HG02571 (cell line): Measurements from ENCODE around the gene COL4A2.
"Not testable (repeated sequence)": the region's sequence is repeated elsewhere in the genome, so short reads cannot be mapped to it uniquely, and the experiment has no call there.

Experiments
- ATAC-seq: cut with Tn5 transposase; IDR thresholded peaks from one replicate; pipeline ENCODE4 v1.9.1; 2021; ENCODE audit warnings: mild to moderate bottlenecking, moderate library complexity; ENCODE audit not compliant: unreplicated experiment

The COL4A2 gene

DNA sequence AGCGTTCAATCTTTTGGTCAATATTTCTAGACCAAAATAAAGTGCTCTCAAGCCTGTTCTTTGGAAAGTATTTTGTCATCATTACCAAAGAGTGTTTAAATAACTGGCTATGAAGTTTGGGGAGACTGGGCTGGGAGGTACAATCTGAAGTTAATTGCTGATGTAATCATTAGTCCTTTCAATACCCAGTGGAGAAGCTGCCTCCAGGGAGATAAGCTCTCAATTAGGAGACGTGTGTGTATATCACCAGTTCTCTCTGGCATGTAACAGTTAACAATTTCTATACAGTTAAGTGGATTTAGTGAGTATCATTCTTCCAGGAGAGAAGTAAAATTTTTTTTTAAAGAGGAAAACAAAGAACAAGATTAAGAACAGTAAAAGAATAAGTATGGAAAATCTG is 1.5 kb upstream of the COL4A2 start:
- no peak for ATAC-seq

- no peak for ATAC-seq
These were observed 1.1 kb upstream of the COL4A2 start for GRCh38 chr13:110305949-110306339.

DNA sequence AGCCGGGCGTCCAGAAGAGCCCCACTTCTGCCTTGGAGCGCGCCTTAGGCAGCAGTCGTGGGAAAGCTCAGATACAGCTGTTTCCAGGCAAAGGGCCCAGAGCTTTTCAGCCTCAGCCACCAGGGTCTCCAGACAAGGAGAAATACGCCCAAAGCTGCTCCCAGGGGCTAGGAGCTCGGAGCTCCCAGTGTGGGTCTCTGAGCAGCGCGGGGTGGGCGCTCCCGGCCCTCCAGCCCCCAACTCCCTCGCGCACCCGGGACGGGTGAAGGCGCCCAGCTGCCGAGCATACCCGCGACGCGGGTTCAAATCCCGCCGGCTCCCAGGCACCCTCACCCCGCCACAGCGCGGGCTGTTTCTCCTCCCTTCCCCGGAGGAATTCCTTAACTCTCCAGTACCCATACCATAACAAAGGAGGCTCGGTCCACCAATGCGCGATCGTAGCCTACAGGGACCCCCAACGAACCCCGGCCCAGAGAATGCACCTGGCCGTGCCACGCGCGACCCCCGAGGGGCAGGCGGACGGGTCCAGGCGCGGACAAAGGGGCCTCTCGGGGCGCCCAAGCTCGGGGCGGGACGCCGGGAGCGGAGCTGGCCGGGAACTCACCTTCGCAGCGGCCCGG is 634 bp upstream of the COL4A2 start:
- no peak for ATAC-seq

- ATAC-seq: no peak
These were observed 927 bp downstream of the COL4A2 start for GRCh38 chr13:110307767-110308655.

DNA sequence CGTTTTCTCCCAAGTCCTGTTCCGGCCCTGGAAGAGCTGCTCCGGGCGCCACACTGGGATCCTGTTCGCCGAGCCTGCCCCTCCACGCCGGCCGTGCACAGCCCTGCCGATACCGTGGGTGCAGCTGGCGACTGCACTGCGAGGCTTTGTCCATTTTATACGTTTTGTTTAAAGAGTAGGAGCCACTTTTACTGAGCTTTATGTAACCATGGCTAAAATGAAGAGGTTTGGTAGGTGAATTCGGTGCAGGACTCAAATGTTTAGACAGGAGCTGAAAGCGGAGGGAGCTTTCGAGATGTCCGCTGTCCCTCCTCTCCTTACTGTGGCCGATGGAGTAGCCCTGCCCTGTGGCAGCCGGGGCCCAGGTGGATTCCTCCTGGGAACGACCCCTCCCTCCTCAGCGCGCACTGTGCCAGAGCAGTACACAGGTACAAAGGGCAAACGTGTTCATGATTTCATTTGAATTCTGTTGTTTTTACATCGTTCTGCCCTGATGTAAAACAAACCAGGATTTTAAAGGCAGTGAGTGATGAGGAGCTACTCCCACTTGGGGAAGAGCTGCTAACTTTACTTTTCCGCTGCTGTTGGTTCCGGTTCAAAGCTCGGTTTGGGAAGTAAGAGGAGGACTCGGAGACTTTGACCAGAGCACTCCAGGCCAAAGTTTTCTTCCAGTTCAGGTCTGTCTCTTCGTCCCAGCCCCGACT is 1.7 kb downstream of the COL4A2 start:
- ATAC-seq: no peak

DNA sequence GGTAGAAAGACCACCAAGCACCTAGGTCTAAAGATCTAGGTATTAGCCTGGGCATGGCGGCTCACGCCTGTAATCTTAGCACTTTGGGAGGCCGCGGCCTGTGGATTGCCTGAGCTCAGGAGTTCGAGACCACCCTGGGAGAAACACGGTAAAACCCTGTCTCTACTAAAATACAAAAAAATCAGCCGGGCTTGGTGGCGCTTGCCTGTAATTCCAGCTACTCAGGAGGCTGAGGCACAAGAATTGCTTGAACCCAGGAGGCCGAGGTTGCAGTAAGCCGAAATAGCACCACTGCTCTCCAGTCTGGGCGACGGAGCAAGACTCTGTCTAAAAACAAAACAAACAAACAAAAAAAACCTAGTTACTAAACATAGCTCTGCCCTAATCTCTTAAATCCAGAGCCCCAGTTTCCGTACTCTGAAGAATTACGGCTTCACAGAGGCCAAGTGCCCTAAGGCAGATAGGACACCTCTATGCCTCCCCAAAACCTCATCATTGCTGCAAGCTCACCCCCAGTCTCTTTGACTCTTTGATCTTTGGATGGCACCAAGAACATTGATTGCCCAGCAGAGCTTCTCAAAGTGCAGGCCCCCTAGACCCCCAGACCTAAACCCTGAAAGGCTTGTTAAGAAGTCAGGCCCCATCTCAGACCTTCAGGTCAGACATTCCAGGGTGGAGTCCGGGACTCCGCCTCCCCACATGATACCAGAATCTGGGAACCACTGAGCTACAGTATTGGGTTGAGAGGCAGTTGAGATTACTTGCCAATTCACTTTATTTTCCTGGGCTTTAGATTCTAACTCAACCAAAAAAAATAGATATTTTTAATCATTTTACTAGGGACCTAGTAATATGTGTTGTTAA is 2.8 kb downstream of the COL4A2 start:
- ATAC-seq: no peak

DNA sequence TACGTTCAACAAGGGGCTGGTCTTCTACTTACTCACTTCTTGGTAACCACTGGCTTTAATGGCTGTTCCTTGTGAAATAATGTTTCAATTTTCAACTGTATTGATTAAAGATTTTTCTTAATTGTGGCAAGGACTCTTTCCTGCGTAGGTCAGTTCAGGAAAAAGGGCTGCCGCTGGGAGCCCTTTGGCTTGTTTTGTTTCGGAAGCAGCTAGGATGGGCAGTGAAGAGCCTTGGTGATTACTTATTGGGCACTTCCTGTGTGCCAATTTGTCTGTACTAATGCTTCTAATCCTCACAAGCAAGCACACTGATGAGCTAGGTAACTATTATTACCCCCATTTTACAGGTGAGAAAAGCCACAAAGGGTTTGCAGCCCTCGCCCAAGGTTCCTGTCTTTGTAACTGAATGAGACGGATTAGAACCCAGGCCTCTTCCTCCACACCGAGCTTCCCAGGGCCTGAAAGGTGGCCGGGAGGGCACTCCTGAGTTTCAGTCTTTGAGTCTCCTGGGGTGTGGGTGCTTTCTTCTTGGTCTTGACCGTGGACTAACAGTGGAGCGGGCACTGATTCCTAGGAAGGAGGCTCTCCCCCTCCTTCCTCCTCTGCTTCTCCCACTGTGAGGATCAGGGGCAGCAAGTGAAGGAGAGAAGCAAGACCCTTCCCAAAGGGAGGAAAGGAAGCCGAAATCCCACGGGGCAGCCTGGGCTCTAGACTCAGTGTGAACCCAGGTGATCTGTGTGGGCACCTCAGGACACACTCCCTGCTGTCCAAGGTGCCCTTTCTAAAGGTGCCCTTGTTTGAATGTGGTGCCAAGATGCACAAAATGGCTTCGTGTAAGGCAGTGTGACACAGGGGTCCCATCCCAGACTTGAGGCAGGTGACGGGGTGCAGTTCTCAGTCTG is 3.7 kb downstream of the COL4A2 start:
- ATAC-seq: no peak

GRCh38 chr13:110311443-110312338 is 4.6 kb downstream of the COL4A2 start:
- no peak for ATAC-seq

- ATAC-seq: no peak
These were observed 5.4 kb downstream of the COL4A2 start for GRCh38 chr13:110312339-110313031.

- not testable (repeated sequence) for ATAC-seq
These were observed 6.2 kb downstream of the COL4A2 start for GRCh38 chr13:110313261-110313660.

DNA sequence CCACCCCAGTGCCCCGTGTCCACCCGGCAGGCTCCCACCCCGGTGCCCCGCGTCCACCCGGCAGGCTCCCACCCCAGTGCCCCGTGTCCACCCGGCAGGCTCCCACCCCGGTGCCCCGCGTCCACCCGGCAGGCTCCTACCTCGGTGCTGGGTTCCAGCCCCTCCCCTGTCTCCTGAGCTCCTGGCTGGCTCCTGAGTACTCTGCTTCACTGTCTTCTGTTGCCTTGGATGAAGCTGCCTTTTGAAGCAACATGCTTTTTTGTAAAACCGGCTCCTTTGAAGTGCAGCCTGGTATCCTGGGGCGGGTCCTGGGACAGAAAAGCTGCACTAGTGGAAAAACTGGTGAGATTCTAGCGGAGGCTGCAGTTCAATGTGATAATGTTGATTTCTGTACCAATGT is 6.6 kb downstream of the COL4A2 start:
- ATAC-seq: not testable (repeated sequence)

DNA sequence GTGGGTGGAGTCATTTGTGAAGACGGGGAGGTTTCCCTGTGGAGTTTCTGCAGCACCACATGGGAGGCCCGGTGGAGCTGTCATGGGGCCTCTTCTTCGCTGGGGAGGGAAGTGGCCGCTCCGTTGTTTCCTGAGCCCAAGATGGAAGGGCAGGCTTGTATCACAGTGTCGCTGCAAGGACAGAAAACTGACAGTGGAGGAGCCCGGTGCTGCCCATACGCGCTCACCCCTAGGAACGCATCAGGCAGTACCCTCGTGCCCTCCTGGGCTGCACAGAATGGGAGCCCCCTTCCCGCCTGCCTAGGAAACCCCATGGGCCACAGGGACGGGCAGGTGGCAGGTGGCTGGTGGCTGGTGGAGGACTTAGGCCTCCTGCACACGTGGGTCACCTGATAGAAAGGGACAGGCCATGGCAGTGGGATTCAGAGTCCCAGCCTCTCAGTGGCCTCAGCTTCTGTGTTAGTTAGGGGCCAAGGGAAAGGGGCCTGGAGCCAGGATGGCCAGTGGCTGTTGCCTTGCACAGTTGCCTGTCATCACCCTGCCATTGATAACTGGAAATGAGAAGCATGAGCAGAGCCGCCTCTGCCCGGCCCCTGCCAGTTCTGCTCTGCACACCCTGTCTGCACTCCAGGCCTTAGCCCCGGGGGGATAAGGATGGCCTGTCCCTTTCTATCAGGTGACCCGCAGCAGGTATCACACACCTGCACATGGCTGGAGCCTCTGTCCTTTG is 7.6 kb downstream of the COL4A2 start:
- ATAC-seq: no peak

DNA sequence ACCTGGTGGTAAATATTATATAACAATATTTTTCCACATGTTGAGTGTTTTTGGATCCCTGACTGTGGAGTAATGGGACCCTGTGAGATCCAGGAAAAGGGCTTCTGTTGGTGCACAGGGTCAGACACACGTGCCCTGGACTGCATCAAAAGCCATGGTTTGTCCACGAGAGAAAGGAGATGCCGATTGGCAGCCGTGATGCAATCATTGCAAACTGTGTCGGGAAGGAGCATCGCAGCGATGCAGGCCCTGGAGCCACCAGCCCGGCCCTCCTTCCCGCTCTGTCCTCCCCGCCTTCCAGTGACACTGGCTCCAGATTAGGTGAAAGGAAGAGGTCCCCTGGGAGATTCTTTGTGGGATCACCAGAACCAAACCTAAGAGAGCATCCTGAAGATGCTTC is 9.1 kb downstream of the COL4A2 start:
- no peak for ATAC-seq

- ATAC-seq: no peak
These were observed 10.0 kb downstream of the COL4A2 start for GRCh38 chr13:110317093-110317492.

GRCh38 chr13:110317496-110318195 is 10.6 kb downstream of the COL4A2 start:
- ATAC-seq: no peak

DNA sequence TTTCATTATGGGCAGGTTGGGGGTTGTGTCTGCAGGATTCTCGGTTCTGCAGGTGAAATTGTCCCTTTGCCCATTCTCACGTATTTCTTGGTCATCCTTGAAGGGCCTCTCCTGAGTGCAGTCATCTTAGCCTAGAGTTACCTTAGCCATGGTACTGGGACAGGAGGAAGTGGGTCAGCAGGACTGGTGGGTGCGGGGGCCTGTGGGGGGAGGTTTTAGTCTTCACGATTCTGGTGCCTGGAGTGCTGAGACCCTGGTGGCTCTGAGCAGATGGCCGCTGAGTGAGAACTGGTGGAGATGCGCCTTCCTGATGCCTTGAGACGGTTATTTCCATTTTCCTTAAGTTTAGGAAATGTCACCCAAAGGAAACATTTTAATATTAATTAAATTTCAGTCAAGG is 11.8 kb downstream of the COL4A2 start:
- no peak for ATAC-seq

GRCh38 chr13:110319397-110319773 is 12.3 kb downstream of the COL4A2 start:
- no peak for ATAC-seq
